ENCODE data around the gene PGBD5.
A peak's percentile ranks its signal among the peaks of the same experiment; 100 is the strongest.

PGBD5 gene

GRCh38 chr1:230299191-230300006 lies 126.7 kb downstream of the PGBD5 start:
- no peak for DNase-seq

- DNase-seq, result no peak
Measured at GRCh38 chr1:230295367-230295766, 130.8 kb downstream of the PGBD5 start.

- DNase-seq, result no peak
Measured at GRCh38 chr1:230293390-230293700, 132.8 kb downstream of the PGBD5 start.

GRCh38 chr1:230292689-230293389 lies 133.3 kb downstream of the PGBD5 start:
- no peak for DNase-seq

GRCh38 chr1:230291731-230292620 lies 134.2 kb downstream of the PGBD5 start:
- DNase-seq, result no peak

- DNase-seq, result no peak
Measured at GRCh38 chr1:230289350-230289644, 136.8 kb downstream of the PGBD5 start.

- DNase-seq, result no peak
Measured at GRCh38 chr1:230288641-230289349, 137.3 kb downstream of the PGBD5 start.

GRCh38 chr1:230287674-230288315 lies 138.3 kb downstream of the PGBD5 start:
- no peak for DNase-seq

GRCh38 chr1:230286890-230287269 lies 139.3 kb downstream of the PGBD5 start:
- DNase-seq, result no peak

GRCh38 chr1:230286166-230286889 lies 139.8 kb downstream of the PGBD5 start:
- no peak for DNase-seq

GRCh38 chr1:230285351-230285750 lies 140.8 kb downstream of the PGBD5 start:
- no peak for DNase-seq

- no peak for DNase-seq
Measured at GRCh38 chr1:230284891-230285290, 141.2 kb downstream of the PGBD5 start.

GRCh38 chr1:230283678-230284077 lies 142.5 kb downstream of the PGBD5 start:
- DNase-seq, result no peak

- no peak for DNase-seq
Measured at GRCh38 chr1:230282157-230282556, 144.0 kb downstream of the PGBD5 start.

- DNase-seq, result no peak
Measured at GRCh38 chr1:230281556-230281955, 144.6 kb downstream of the PGBD5 start.

- no peak for DNase-seq
Measured at GRCh38 chr1:230280906-230281413, 145.2 kb downstream of the PGBD5 start.

- peak; percentile 19 for DNase-seq
Measured at GRCh38 chr1:230280054-230280795, 145.9 kb downstream of the PGBD5 start.

- DNase-seq, result no peak
Measured at GRCh38 chr1:230279583-230279945, 146.6 kb downstream of the PGBD5 start.

- no peak for DNase-seq
Measured at GRCh38 chr1:230278871-230279582, 147.1 kb downstream of the PGBD5 start.

GRCh38 chr1:230278376-230278775 lies 147.8 kb downstream of the PGBD5 start:
- no peak for DNase-seq
